ENCODE results near the gene SIGLEC15. TPM values are rescaled to one million over a fixed set of nuclear protein-coding genes. Genes with fewer than 3 reads are reported as not detected.
A peak's percentile ranks its signal among the peaks of the same experiment; 100 is the strongest.

SIGLEC15 gene
- total RNA-seq, 2 donors from 2014 or later: not detected

- Mint-ChIP-seq H3K27ac (no peak overlapping the region), H3K36me3 (ENCODE audit: insufficient read depth in 2 of 2) (peaks cover 6 to 23% of the 10 kb centered on the region in 2 donors), H3K27me3 (ENCODE audit: low read depth) (no peaks in the 10 kb centered on the region), H3K4me1 (ENCODE audit: low read depth) (peaks cover 9% of the 10 kb centered on the region), H3K9me3 (no peaks in the 10 kb centered on the region), H3K4me3 (no peak overlapping the region)
- ATAC-seq (replicated peaks in 1 of 2) (no peak), DNase-seq (no peak)
Measured at GRCh38 chr18:45880876-45881558, 55.5 kb downstream of the SIGLEC15 start.

GRCh38 chr18:45887585-45887984 is 62.1 kb downstream of the SIGLEC15 start:
- H3K9me3 Mint-ChIP-seq: no peaks in the 10 kb centered on the region
- peaks cover 0 to 11% of the 10 kb centered on the region in 2 donors for H3K36me3 Mint-ChIP-seq (ENCODE audit: insufficient read depth in 2 of 2)
- no peaks in the 10 kb centered on the region for H3K27me3 Mint-ChIP-seq (ENCODE audit: low read depth)
- H3K27ac Mint-ChIP-seq: no peak overlapping the region
- ATAC-seq (replicated peaks in 1 of 2) (no peak), DNase-seq (no peak)
- no peak overlapping the region for H3K4me3 Mint-ChIP-seq
- no peaks in the 10 kb centered on the region for H3K4me1 Mint-ChIP-seq (ENCODE audit: low read depth)

GRCh38 chr18:45889419-45890064 is 64.1 kb downstream of the SIGLEC15 start:
- H3K9me3 Mint-ChIP-seq: no peaks in the 10 kb centered on the region
- H3K4me1 Mint-ChIP-seq (ENCODE audit: low read depth): no peaks in the 10 kb centered on the region
- peaks cover 0 to 5% of the 10 kb centered on the region in 2 donors for H3K36me3 Mint-ChIP-seq (ENCODE audit: insufficient read depth in 2 of 2)
- ATAC-seq (replicated peaks in 1 of 2) (no peak), DNase-seq (no peak)
- H3K27me3 Mint-ChIP-seq (ENCODE audit: low read depth): no peaks in the 10 kb centered on the region
- no peak overlapping the region for H3K4me3 Mint-ChIP-seq
- peak overlapping the region; percentile 18 for H3K27ac Mint-ChIP-seq

GRCh38 chr18:45890606-45891005 is 65.1 kb downstream of the SIGLEC15 start:
- H3K27me3 Mint-ChIP-seq (ENCODE audit: low read depth): no peaks in the 10 kb centered on the region
- no peaks in the 10 kb centered on the region for H3K4me1 Mint-ChIP-seq (ENCODE audit: low read depth)
- peaks cover 2 to 5% of the 10 kb centered on the region in 2 donors for H3K36me3 Mint-ChIP-seq (ENCODE audit: insufficient read depth in 2 of 2)
- no peaks in the 10 kb centered on the region for H3K9me3 Mint-ChIP-seq
- DNase-seq: no peak
- no peak for ATAC-seq (replicated peaks in 1 of 2)
- H3K27ac Mint-ChIP-seq: no peak overlapping the region
- no peak overlapping the region for H3K4me3 Mint-ChIP-seq

GRCh38 chr18:45891806-45892205 is 66.3 kb downstream of the SIGLEC15 start:
- ATAC-seq (replicated peaks in 1 of 2) (no peak), DNase-seq (no peak)
- no peak overlapping the region for H3K4me3 Mint-ChIP-seq
- H3K27ac Mint-ChIP-seq: no peak overlapping the region
- no peaks in the 10 kb centered on the region for H3K9me3 Mint-ChIP-seq
- H3K36me3 Mint-ChIP-seq (ENCODE audit: insufficient read depth in 2 of 2): peaks cover 2 to 5% of the 10 kb centered on the region in 2 donors
- no peaks in the 10 kb centered on the region for H3K27me3 Mint-ChIP-seq (ENCODE audit: low read depth)
- no peaks in the 10 kb centered on the region for H3K4me1 Mint-ChIP-seq (ENCODE audit: low read depth)

Other genes with a start within 250 kb of the SIGLEC15 start
- under 1 TPM; 0.07 to 0.09 TPM for gene SLC14A2, start 210.2 kb upstream of the SIGLEC15 start, total RNA-seq
- gene SLC14A1, start 101.5 kb upstream of the SIGLEC15 start, total RNA-seq: 1 to 10 TPM; 6.0 to 6.2 TPM
- 10 to 100 TPM; 22.2 to 27.0 TPM for gene EPG5, start 141.7 kb downstream of the SIGLEC15 start, total RNA-seq
- 10 to 100 TPM; 26.6 to 30.1 TPM for gene PSTPIP2, start 246.6 kb downstream of the SIGLEC15 start, total RNA-seq

Measured in activated T-cell treated with anti-CD3 and anti-CD28 coated beads, Interleukin-2, amount 50 U/mL, for 72 hours (primary cell).